K562 (cell line): ENCODE data around the gene PIGT. TPM values are rescaled to one million over a fixed set of nuclear protein-coding genes. Genes with fewer than 3 reads are reported as not detected.

Experiments
- CREB3 ChIP-seq: fragments of 450-650 bp; conservative IDR thresholded peaks from 2 replicates; pipeline ENCODE4 v1.6.1; 2016; ENCODE audit warnings: missing genetic modification characterization, low read depth, mild to moderate bottlenecking, missing compliant biosample characterization, moderate library complexity
- E2F8 ChIP-seq: fragments of 450-650 bp; IDR thresholded peaks from 2 replicates; pipeline ENCODE4 v1.7.1; 2018; ENCODE audit warnings: mild to moderate bottlenecking, low read depth; ENCODE audit not compliant: partially characterized antibody
- GABPB1 ChIP-seq: sonication (generic); formaldehyde crosslinking; IDR thresholded peaks from 2 replicates; pipeline ENCODE4 v1.8.0; 2022; ENCODE audit warnings: mild to moderate bottlenecking, missing genetic modification reagents
- HDAC6 ChIP-seq: IDR thresholded peaks from 2 replicates; pipeline ENCODE4 v1.6.1; 2012; ENCODE audit warnings: low read depth, mild to moderate bottlenecking, control low read depth, inconsistent platforms, low read length, moderate library complexity
- HDGF ChIP-seq: fragments of 450-650 bp; IDR thresholded peaks from 2 replicates; pipeline ENCODE4 v1.6.1; 2016
- ILF3 ChIP-seq: fragments of 450-650 bp; IDR thresholded peaks from 2 replicates; pipeline ENCODE4 v1.6.1; 2018; ENCODE audit warnings: antibody characterized with exemption, mild to moderate bottlenecking, moderate library complexity, borderline replicate concordance
- LEF1 ChIP-seq: fragments of 450-650 bp; IDR thresholded peaks from 2 replicates; pipeline ENCODE4 v1.6.1; 2016; ENCODE audit warnings: mild to moderate bottlenecking
- NCOA1 ChIP-seq: fragments of 450-650 bp; IDR thresholded peaks from 2 replicates; pipeline ENCODE4 v1.6.1; 2016; ENCODE audit warnings: low read depth
- NCOA2 ChIP-seq, 2 experiments: fragments of 450-650 bp; IDR thresholded peaks; 2 replicates each; pipeline ENCODE4 v1.6.1; 2018; ENCODE audit warnings: mild to moderate bottlenecking in 2 of 2, moderate library complexity in 1 of 2; ENCODE audit not compliant: partially characterized antibody in 2 of 2
- NR2C1 ChIP-seq, 2 experiments: fragments of 450-650 bp; IDR thresholded peaks; 2 replicates each; pipeline ENCODE4 v1.6.1; 2017; ENCODE audit warnings: mild to moderate bottlenecking in 2 of 2, antibody characterized with exemption in 1 of 2, inconsistent platforms in 1 of 2, missing compliant biosample characterization in 1 of 2, missing genetic modification characterization in 1 of 2
- RBBP5 ChIP-seq: fragments of 200-600 bp; sonication (generic); IDR thresholded peaks from 2 replicates; pipeline ENCODE4 v1.6.1; 2012; ENCODE audit warnings: borderline replicate concordance, mild to moderate bottlenecking, low read length, control low read depth, inconsistent platforms; ENCODE audit not compliant: insufficient read depth, poor library complexity, severe bottlenecking
- RBM39 ChIP-seq: fragments of 200-400 bp; formaldehyde crosslinking; optimal IDR thresholded peaks from 2 replicates; pipeline ENCODE3; 2018; ENCODE audit warnings: low read depth, low read length
- RFX7 ChIP-seq: fragments of 250-450 bp; sonication (Bioruptor Pico); IDR thresholded peaks from 2 replicates; pipeline ENCODE4 v1.5.1; 2021; ENCODE audit warnings: mild to moderate bottlenecking
- SFPQ ChIP-seq: fragments of 200-400 bp; formaldehyde crosslinking; IDR thresholded peaks from 2 replicates; pipeline ENCODE4 v1.6.1; 2017; ENCODE audit warnings: mild to moderate bottlenecking, low read depth, low read length, moderate library complexity
- SRSF7 ChIP-seq: fragments of 200-400 bp; formaldehyde crosslinking; optimal IDR thresholded peaks from 2 replicates; pipeline ENCODE3; 2017; ENCODE audit warnings: mild to moderate bottlenecking, low read depth, low read length
- TCFL5 ChIP-seq: fragments of 250-450 bp; sonication (Bioruptor Pico); conservative IDR thresholded peaks from 2 replicates; pipeline ENCODE4 v1.6.1; 2021; ENCODE audit warnings: mild to moderate bottlenecking, moderate library complexity, matching md5 sums
- ZBTB34 ChIP-seq: fragments of 250-450 bp; sonication (Bioruptor Pico); IDR thresholded peaks from 2 replicates; pipeline ENCODE4 v1.8.0; 2021; ENCODE audit warnings: mild to moderate bottlenecking, moderate library complexity
- ZNF395 ChIP-seq: fragments of 200-800 bp; sonication (Bioruptor generic); IDR thresholded peaks from 2 replicates; pipeline ENCODE4 v1.6.1; 2017; ENCODE audit warnings: missing genetic modification characterization, missing compliant biosample characterization
- polyA plus RNA-seq, 8 experiments: library from polyadenylated mRNA; depleted of rRNA in 4 of 8; stranded (reverse) in 5 of 8; unstranded in 3 of 8; fragments of >200 nt; fragmentation: Nextera tagmentation in 2 of 8; fragmentation: Illumina TruSeq in 1 of 8; extraction: Ambion mirVana in 2 of 8; extraction: Trizol in 1 of 8; gene quantifications; 2 replicates each; pipeline versions ENCODE4 v1.2.1 to v1.2.3, GENCODE V29; 2011 to 2014; ENCODE audit warnings: inconsistent platforms in 1 of 8, missing spikeins in 1 of 8
- total RNA-seq, 7 experiments: library from RNA; depleted of rRNA in 6 of 7; stranded (reverse); fragments of >200 nt in 6 of 7; fragmentation: Illumina TruSeq in 2 of 7; extraction: Trizol in 2 of 7; gene quantifications; 2 replicates each; pipeline versions ENCODE4 v1.2.1 to v1.2.3, GENCODE V29; 2011 to 2021; ENCODE audit warnings: low replicate concordance in 1 of 7

Gene PIGT
- total and polyA plus RNA-seq, 9 of the 15 experiments (the other 6 are each of a cell fraction or from before 2014, with no cell fraction given), result 14.6 to 108 (median 46.9) TPM

GRCh38 chr20:45436732-45437485 is 21.0 kb downstream of the PIGT start (continued):
- TF ChIP-seq SFPQ (no peak), ZBTB34 (CRISPR knock-in tag) (no peak), TCFL5 (CRISPR knock-in tag) (no peak), E2F8 (no peak), NCOA1 (no peak), RBBP5 (no peak), CREB3 (tag) (no peak), GABPB1 (peak; percentile 59; the same call in 1 of the 2 replicates), NR2C1 (IDR thresholded peaks at IDR 0.05) (no peak), NR2C1 (tag; IDR thresholded peaks at IDR 0.05) (no peak), ILF3 (no peak), ZNF395 (CRISPR knock-in tag) (no peak), SRSF7 (no peak), HDGF (no peak), RFX7 (CRISPR knock-in tag) (no peak), RBM39 (no peak), HDAC6 (no peak), LEF1 (no peak), NCOA2 (IDR thresholded peaks at IDR 0.05; ENCODE audit: partially characterized antibody in 2 of 2) (no peak)
